Lower leg skin (tissue), 3 donors: Measurements from ENCODE around the gene GDPD5.

Source experiments
- POLR2A ChIP-seq, 2 donors: fragments of 450-650 bp; IDR thresholded peaks; one replicate each; pipeline ENCODE4 v1.6.1; 2016 to 2017; ENCODE audit warnings: antibody characterized with exemption in 2 of 2, mild to moderate bottlenecking in 1 of 2, moderate library complexity in 1 of 2
- TF ChIP-seq, protein P1 (sequence below), 3 donors: fragments of 450-650 bp; IDR thresholded peaks; one replicate each; pipeline ENCODE4 v1.5.1; 2016; ENCODE audit warnings: antibody characterized with exemption in 3 of 3, mild to moderate bottlenecking in 3 of 3, moderate library complexity in 2 of 3

- TF ChIP-seq, protein P1, sequence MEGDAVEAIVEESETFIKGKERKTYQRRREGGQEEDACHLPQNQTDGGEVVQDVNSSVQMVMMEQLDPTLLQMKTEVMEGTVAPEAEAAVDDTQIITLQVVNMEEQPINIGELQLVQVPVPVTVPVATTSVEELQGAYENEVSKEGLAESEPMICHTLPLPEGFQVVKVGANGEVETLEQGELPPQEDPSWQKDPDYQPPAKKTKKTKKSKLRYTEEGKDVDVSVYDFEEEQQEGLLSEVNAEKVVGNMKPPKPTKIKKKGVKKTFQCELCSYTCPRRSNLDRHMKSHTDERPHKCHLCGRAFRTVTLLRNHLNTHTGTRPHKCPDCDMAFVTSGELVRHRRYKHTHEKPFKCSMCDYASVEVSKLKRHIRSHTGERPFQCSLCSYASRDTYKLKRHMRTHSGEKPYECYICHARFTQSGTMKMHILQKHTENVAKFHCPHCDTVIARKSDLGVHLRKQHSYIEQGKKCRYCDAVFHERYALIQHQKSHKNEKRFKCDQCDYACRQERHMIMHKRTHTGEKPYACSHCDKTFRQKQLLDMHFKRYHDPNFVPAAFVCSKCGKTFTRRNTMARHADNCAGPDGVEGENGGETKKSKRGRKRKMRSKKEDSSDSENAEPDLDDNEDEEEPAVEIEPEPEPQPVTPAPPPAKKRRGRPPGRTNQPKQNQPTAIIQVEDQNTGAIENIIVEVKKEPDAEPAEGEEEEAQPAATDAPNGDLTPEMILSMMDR (IDR thresholded peaks at IDR 0.05), result no peak
- TF ChIP-seq POLR2A (IDR thresholded peaks at IDR 0.05), result no peak
Measured at GRCh38 chr11:75429641-75429901, 96.2 kb downstream of the GDPD5 start.
